H9 (cell line): ENCODE data around the gene RPGRIP1L. TPM values are rescaled to one million over a fixed set of nuclear protein-coding genes. Genes with fewer than 3 reads are reported as not detected.

Experiments
- DNase-seq: peaks from one replicate; pipeline ENCODE4 v3.0.0-alpha.2; 2017
- H2AFZ ChIP-seq: one replicate; pipeline ENCODE4 v1.6.1; 2013; ENCODE audit warnings: mild to moderate bottlenecking, low read length, control low read depth, moderate library complexity
- H2AK5ac ChIP-seq: 2 replicates; pipeline ENCODE4 v1.6.1; 2013; ENCODE audit warnings: low read length, control low read depth, mixed read lengths; ENCODE audit not compliant: insufficient read length
- H2BK120ac ChIP-seq: one replicate; pipeline ENCODE4 v1.6.1; 2013; ENCODE audit warnings: low read depth, mild to moderate bottlenecking, low read length, control low read depth, inconsistent platforms; ENCODE audit not compliant: poor library complexity, severe bottlenecking
- H2BK12ac ChIP-seq: 2 replicates; pipeline ENCODE4 v1.6.1; 2013; ENCODE audit warnings: low read length, control low read depth, mixed read lengths, low read depth; ENCODE audit not compliant: insufficient read length
- H2BK15ac ChIP-seq: 2 replicates; pipeline ENCODE4 v1.6.1; 2013; ENCODE audit warnings: low read depth, low read length, control low read depth
- H2BK20ac ChIP-seq: one replicate; pipeline ENCODE4 v1.6.1; 2013; ENCODE audit warnings: low read depth, mild to moderate bottlenecking, low read length, control low read depth, inconsistent platforms; ENCODE audit not compliant: poor library complexity, severe bottlenecking
- H2BK5ac ChIP-seq: 2 replicates; pipeline ENCODE4 v1.6.1; 2013; ENCODE audit warnings: low read length, control low read depth, mixed read lengths; ENCODE audit not compliant: insufficient read length
- H3K14ac ChIP-seq: 2 replicates; pipeline ENCODE4 v1.6.1; 2013; ENCODE audit warnings: low read length, control low read depth; ENCODE audit not compliant: insufficient read depth
- H3K18ac ChIP-seq: 2 replicates; pipeline ENCODE4 v1.6.1; 2013; ENCODE audit warnings: low read depth, mild to moderate bottlenecking, mixed read lengths, low read length, control low read depth; ENCODE audit not compliant: insufficient read length
- H3K23ac ChIP-seq: 2 replicates; pipeline ENCODE4 v1.6.1; 2013; ENCODE audit warnings: low read length, control low read depth, mixed read lengths, low read depth; ENCODE audit not compliant: insufficient read length
- H3K23me2 ChIP-seq: 2 replicates; pipeline ENCODE4 v1.6.1; 2013; ENCODE audit warnings: low read depth, mild to moderate bottlenecking, mixed read lengths, low read length, control low read depth; ENCODE audit not compliant: insufficient read length, poor library complexity, severe bottlenecking
- H3K27ac ChIP-seq: 2 replicates; pipeline ENCODE4 v1.5.1; 2013; ENCODE audit warnings: low read length, control low read depth, mixed read lengths, low read depth; ENCODE audit not compliant: insufficient read length
- H3K27me3 ChIP-seq: 2 replicates; pipeline ENCODE4 v1.6.1; 2013; ENCODE audit warnings: low read length, control low read depth, inconsistent platforms; ENCODE audit not compliant: insufficient read depth
- H3K4ac ChIP-seq: 2 replicates; pipeline ENCODE4 v1.6.1; 2013; ENCODE audit warnings: low read depth, mild to moderate bottlenecking, control low read depth, inconsistent platforms, low read length, moderate library complexity
- H3K4me1 ChIP-seq: 2 replicates; pipeline ENCODE4 v1.6.1; 2013; ENCODE audit warnings: low read length, control low read depth, inconsistent platforms; ENCODE audit not compliant: insufficient read depth
- H3K4me2 ChIP-seq: 2 replicates; pipeline ENCODE4 v1.6.1; 2013; ENCODE audit warnings: low read length, control low read depth, mixed read lengths; ENCODE audit not compliant: insufficient read length, insufficient read depth
- H3K56ac ChIP-seq: 2 replicates; pipeline ENCODE4 v1.6.1; 2013; ENCODE audit warnings: low read depth, mild to moderate bottlenecking, mixed read lengths, low read length, control low read depth; ENCODE audit not compliant: insufficient read length
- H3K79me1 ChIP-seq: 2 replicates; pipeline ENCODE4 v1.6.1; 2013; ENCODE audit warnings: low read depth, mild to moderate bottlenecking, moderate library complexity, low read length, control low read depth, inconsistent platforms; ENCODE audit not compliant: insufficient read depth, poor library complexity, severe bottlenecking
- H3K79me2 ChIP-seq: 2 replicates; pipeline ENCODE4 v1.6.1; 2013; ENCODE audit warnings: low read length, control low read depth, inconsistent platforms; ENCODE audit not compliant: insufficient read depth
- H3K9ac ChIP-seq: 2 replicates; pipeline ENCODE4 v1.6.1; 2013; ENCODE audit warnings: low read length, control low read depth, mixed read lengths; ENCODE audit not compliant: insufficient read length; ENCODE audit errors: extremely low read depth
- H3K9me3 ChIP-seq: one replicate; pipeline ENCODE4 v1.6.1; 2013; ENCODE audit warnings: low read depth, low read length, inconsistent platforms; ENCODE audit not compliant: control insufficient read depth
- H3T11ph ChIP-seq: one replicate; pipeline ENCODE4 v1.6.1; 2013; ENCODE audit warnings: mild to moderate bottlenecking, low read length, control low read depth, inconsistent platforms
- H4K20me1 ChIP-seq: one replicate; pipeline ENCODE4 v1.6.1; 2013; ENCODE audit not compliant: control insufficient read depth, insufficient read length, insufficient read depth
- H4K5ac ChIP-seq: 2 replicates; pipeline ENCODE4 v1.6.1; 2013; ENCODE audit warnings: low read depth, mild to moderate bottlenecking, mixed read lengths, low read length, control low read depth; ENCODE audit not compliant: insufficient read length
- H4K8ac ChIP-seq: replicated peaks from 2 replicates; pipeline ENCODE4 v1.6.1; 2013; ENCODE audit warnings: low read length, control low read depth, mixed read lengths, low read depth; ENCODE audit not compliant: insufficient read length
- H4K91ac ChIP-seq: 2 replicates; pipeline ENCODE4 v1.6.1; 2013; ENCODE audit warnings: low read depth, mild to moderate bottlenecking, moderate library complexity, mixed read lengths, low read length, control low read depth; ENCODE audit not compliant: insufficient read length
- H3K27ac Mint-ChIP-seq, 3 experiments: 2 replicates in 2 of 3; 3 replicates in 1 of 3; pipeline ENCODE4 v1.8.0; 2020 to 2021; ENCODE audit warnings: mixed read lengths in 3 of 3, mild to moderate bottlenecking in 1 of 3, moderate library complexity in 1 of 3
- H3K27me3 Mint-ChIP-seq: 2 replicates; pipeline ENCODE4 v1.8.0; 2021; ENCODE audit warnings: low read depth, mild to moderate bottlenecking, moderate library complexity, mixed read lengths
- H3K36me3 Mint-ChIP-seq, 3 experiments: 2 replicates in 2 of 3; 3 replicates in 1 of 3; pipeline ENCODE4 v1.8.0; 2020 to 2021; ENCODE audit warnings: low read depth in 3 of 3, mixed read lengths in 3 of 3; ENCODE audit not compliant: insufficient read depth in 1 of 3
- H3K4me1 Mint-ChIP-seq, 2 experiments: 2 replicates each; pipeline ENCODE4 v1.8.0; 2020; ENCODE audit warnings: mixed read lengths in 2 of 2
- H3K4me3 Mint-ChIP-seq, 2 experiments: 2 replicates in 1 of 2; 3 replicates in 1 of 2; pipeline ENCODE4 v1.8.0; 2020 to 2021; ENCODE audit warnings: mild to moderate bottlenecking in 2 of 2, mixed read lengths in 2 of 2, moderate library complexity in 1 of 2
- H3K9me3 Mint-ChIP-seq, 2 experiments: 2 replicates in 1 of 2; 3 replicates in 1 of 2; pipeline ENCODE4 v1.8.0; 2020; ENCODE audit warnings: mild to moderate bottlenecking in 2 of 2, mixed read lengths in 2 of 2, moderate library complexity in 1 of 2
- WGBS: extraction: QIAGEN DNeasy Blood & Tissue Kit; methylation state at CpG from one replicate; pipeline ENCODE4 v1.1.7; 2013; ENCODE audit warnings: missing lambda C conversion rate, low lambda C conversion rate, mixed read lengths; ENCODE audit not compliant: insufficient read length; ENCODE audit errors: extremely low coverage; 5-methylcytosine and 5-hydroxymethylcytosine counted together
- total RNA-seq: library from RNA; stranded (reverse); gene quantifications from 2 replicates; pipeline ENCODE4 v1.2.1, GENCODE V29; 2021
- TF ChIP-seq, protein P1 (sequence below): fragments of 200-600 bp; sonication (generic); conservative IDR thresholded peaks from 3 replicates; pipeline ENCODE4 v1.8.0; 2021; ENCODE audit warnings: antibody characterized with exemption, mild to moderate bottlenecking

RPGRIP1L gene
- total RNA-seq, 1 experiment from 2014 or later = 11.7 TPM

DNA sequence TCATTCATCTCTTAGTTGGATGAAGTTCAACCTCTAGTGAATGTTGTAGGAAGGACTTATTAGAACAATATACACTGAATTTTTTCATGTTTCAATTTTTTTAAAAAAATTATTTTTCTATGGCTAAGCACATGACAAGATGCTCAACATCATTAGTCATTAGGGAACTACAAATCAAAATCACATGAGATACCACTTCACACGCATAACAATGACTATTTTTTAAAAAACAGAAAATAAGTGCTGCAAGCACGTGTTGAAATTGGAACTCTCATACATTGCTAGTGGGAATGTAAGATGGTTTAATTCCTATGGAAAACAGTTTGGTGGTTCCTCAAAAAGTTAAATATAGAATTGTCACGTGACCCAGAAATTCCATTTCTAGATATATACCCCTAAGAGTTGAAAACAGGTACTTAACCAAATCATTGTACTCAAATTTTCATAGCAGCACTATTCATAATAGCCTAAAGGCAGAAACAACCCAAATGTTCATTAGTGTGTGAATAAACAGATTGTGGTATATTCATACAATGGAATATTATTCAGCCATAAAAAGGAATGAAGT is 115.5 kb downstream of the RPGRIP1L start:
- H2BK5ac ChIP-seq = no peak overlapping the region
- no peaks in the 10 kb centered on the region for H3K4me1 ChIP-seq
- H3K9me3 ChIP-seq = no peaks in the 10 kb centered on the region
- H4K8ac ChIP-seq = no peak overlapping the region
- Mint-ChIP-seq H3K27ac (no peak overlapping the region), H3K4me3 (no peak overlapping the region), H3K36me3 (peaks cover 0 to 7% (median 0%) of the 10 kb centered on the region in 3 experiments; a peak in 2 of 7 replicates), H3K9me3 (peaks cover 4 to 7% of the 10 kb centered on the region in 2 experiments; a peak in 3 of 5 replicates), H3K4me1 (no peaks in the 10 kb centered on the region), H3K27me3 (no peaks in the 10 kb centered on the region)
- H3K4ac ChIP-seq = no peak overlapping the region
- H3K23ac ChIP-seq = no peak overlapping the region
- H2BK15ac ChIP-seq = no peak overlapping the region
- H3T11ph ChIP-seq = no peak overlapping the region
- H3K9ac ChIP-seq = no peak overlapping the region
- H3K27me3 ChIP-seq = no peaks in the 10 kb centered on the region
- no peak overlapping the region for H2BK120ac ChIP-seq
- H3K56ac ChIP-seq = no peak overlapping the region
- no peak overlapping the region for H3K4me2 ChIP-seq
- H3K79me1 ChIP-seq = no peaks in the 10 kb centered on the region
- H3K14ac ChIP-seq = no peak overlapping the region
- no CpG with 5 or more reads among the region's 3 CpGs for WGBS
- no peak overlapping the region for H4K5ac ChIP-seq
- H3K27ac ChIP-seq = no peak overlapping the region
- no peak overlapping the region for H4K91ac ChIP-seq
- H2AFZ ChIP-seq = no peak overlapping the region
- DNase-seq = no peak
- no peaks in the 10 kb centered on the region for H3K23me2 ChIP-seq
- no peak overlapping the region for H2BK12ac ChIP-seq
- no peak overlapping the region for H3K18ac ChIP-seq
- H4K20me1 ChIP-seq = no peaks in the 10 kb centered on the region
- no peak overlapping the region for H2AK5ac ChIP-seq
- TF ChIP-seq, protein P1, sequence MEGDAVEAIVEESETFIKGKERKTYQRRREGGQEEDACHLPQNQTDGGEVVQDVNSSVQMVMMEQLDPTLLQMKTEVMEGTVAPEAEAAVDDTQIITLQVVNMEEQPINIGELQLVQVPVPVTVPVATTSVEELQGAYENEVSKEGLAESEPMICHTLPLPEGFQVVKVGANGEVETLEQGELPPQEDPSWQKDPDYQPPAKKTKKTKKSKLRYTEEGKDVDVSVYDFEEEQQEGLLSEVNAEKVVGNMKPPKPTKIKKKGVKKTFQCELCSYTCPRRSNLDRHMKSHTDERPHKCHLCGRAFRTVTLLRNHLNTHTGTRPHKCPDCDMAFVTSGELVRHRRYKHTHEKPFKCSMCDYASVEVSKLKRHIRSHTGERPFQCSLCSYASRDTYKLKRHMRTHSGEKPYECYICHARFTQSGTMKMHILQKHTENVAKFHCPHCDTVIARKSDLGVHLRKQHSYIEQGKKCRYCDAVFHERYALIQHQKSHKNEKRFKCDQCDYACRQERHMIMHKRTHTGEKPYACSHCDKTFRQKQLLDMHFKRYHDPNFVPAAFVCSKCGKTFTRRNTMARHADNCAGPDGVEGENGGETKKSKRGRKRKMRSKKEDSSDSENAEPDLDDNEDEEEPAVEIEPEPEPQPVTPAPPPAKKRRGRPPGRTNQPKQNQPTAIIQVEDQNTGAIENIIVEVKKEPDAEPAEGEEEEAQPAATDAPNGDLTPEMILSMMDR = no peak
- H3K79me2 ChIP-seq = no peaks in the 10 kb centered on the region
- H2BK20ac ChIP-seq = no peak overlapping the region
